Measurements from ENCODE around the gene DMRTB1. TPM values are rescaled to one million over a fixed set of nuclear protein-coding genes. Genes with fewer than 3 reads are reported as not detected.

DMRTB1 gene
- total RNA-seq, 4 donors from 2014 or later = not detected

DNA sequence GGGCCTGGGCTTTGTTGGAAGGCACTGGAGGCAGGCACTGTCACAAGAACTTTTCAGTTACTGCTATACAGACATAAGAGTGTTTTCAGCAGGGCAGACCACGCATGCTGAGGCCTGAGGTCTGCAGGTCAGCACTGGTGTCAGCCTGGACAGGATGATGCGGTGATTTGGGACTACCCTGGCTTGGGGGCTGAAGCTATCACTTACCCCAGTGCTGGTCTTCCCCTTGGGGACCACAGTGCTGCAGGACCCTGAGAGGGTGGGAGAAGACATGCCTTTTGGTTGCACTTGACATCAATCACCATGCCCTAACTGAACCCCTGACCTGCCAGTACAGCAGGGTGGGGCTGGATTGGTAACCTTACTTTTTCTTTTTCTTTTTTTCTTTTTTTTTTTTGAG, 9.2 kb downstream of the DMRTB1 start:
- TF ChIP-seq POLR2A (IDR thresholded peaks at IDR 0.05) = no peak
- TF ChIP-seq, protein P1, sequence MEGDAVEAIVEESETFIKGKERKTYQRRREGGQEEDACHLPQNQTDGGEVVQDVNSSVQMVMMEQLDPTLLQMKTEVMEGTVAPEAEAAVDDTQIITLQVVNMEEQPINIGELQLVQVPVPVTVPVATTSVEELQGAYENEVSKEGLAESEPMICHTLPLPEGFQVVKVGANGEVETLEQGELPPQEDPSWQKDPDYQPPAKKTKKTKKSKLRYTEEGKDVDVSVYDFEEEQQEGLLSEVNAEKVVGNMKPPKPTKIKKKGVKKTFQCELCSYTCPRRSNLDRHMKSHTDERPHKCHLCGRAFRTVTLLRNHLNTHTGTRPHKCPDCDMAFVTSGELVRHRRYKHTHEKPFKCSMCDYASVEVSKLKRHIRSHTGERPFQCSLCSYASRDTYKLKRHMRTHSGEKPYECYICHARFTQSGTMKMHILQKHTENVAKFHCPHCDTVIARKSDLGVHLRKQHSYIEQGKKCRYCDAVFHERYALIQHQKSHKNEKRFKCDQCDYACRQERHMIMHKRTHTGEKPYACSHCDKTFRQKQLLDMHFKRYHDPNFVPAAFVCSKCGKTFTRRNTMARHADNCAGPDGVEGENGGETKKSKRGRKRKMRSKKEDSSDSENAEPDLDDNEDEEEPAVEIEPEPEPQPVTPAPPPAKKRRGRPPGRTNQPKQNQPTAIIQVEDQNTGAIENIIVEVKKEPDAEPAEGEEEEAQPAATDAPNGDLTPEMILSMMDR (IDR thresholded peaks at IDR 0.05) = no peak
- Histone ChIP-seq H3K4me1 (no peaks in the 10 kb centered on the region), H3K27ac (no peak overlapping the region), H3K9me3 (no peaks in the 10 kb centered on the region), H3K36me3 (no peaks in the 10 kb centered on the region), H3K27me3 (no peaks in the 10 kb centered on the region), H3K4me3 (no peak overlapping the region)
- peak in 1 of 3 donors; percentile 1 for DNase-seq

DNA sequence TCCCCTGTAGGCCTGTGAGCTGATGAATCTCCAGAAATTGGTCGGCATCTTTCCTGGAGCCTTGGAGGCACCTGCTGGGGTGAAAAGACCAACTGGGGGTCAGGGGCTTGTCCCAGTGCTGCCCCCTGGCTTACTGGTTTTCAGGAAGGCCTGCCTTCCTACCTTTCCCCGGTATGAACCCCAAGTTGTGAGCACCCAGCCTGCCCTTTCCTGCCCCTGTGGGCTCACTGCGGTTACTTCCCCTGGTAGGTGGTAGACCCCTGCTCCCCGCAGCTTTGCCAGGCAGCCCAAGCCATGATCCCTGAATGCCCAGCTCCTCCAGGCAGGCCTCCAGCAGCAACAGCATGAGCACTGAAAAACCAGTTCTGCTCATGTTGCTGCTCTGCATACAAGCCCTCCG, 10.2 kb downstream of the DMRTB1 start:
- H3K4me1 ChIP-seq = no peaks in the 10 kb centered on the region
- DNase-seq = no peak
- TF ChIP-seq POLR2A (IDR thresholded peaks at IDR 0.05) = no peak
- TF ChIP-seq, protein P1 (IDR thresholded peaks at IDR 0.05) = no peak
- no peaks in the 10 kb centered on the region for H3K9me3 ChIP-seq
- H3K36me3 ChIP-seq = no peaks in the 10 kb centered on the region
- H3K27ac ChIP-seq = no peak overlapping the region
- H3K27me3 ChIP-seq = no peaks in the 10 kb centered on the region
- H3K4me3 ChIP-seq = no peak overlapping the region

DNA sequence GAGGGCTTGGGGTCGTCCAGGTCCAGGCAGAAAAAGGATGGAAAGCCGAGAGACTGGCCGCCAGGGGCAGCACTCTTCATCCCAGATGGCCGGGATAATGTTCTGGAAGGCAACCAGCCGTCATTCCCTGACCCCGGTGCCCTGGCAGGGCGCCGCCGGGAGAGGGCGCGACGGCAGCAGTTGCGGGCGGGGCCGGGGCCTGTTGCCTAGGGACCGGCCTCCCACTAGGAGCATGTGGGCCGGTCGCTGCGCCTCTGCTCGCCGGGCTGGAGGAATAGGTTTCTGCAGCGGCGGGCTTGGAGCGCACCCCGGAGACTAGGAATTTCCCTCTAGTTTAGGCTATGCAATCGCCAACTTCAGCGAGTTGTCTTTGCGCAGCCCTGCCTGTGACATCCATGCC, 11.0 kb downstream of the DMRTB1 start:
- Histone ChIP-seq H3K4me1 (no peaks in the 10 kb centered on the region), H3K9me3 (no peaks in the 10 kb centered on the region), H3K27ac (no peak overlapping the region), H3K4me3 (no peak overlapping the region), H3K27me3 (no peaks in the 10 kb centered on the region), H3K36me3 (no peaks in the 10 kb centered on the region)
- TF ChIP-seq POLR2A (IDR thresholded peaks at IDR 0.05) = no peak
- TF ChIP-seq, protein P1 (IDR thresholded peaks at IDR 0.05) = peak in 4 of 6 experiments; percentile 46 to 64 (median 54)
- DNase-seq = peak; percentile 18 to 77 (median 62)

DNA sequence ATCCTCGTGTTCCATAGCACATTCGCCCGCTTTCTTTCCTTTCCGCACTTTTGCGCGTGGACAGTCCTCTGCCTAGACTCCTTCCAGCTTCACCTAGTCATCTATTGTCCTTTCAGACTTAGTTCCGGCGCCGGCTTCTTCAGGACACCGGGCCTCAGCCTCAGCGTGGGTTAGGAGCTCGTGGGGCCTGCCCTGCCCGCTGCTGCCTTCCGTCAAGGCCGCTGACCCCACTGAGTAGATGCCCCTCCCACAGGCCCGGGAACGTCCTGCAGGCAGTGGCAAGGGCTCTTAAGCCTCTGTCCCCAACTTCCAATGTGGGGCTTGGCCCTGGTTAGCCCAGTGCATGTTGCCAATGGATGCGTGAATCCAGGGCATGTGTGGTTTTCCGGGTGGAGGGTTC, 11.4 kb downstream of the DMRTB1 start:
- Histone ChIP-seq H3K4me3 (no peak overlapping the region), H3K27ac (no peak overlapping the region), H3K36me3 (no peaks in the 10 kb centered on the region), H3K9me3 (no peaks in the 10 kb centered on the region), H3K4me1 (no peaks in the 10 kb centered on the region), H3K27me3 (no peaks in the 10 kb centered on the region)
- no peak for TF ChIP-seq POLR2A (IDR thresholded peaks at IDR 0.05)
- TF ChIP-seq, protein P1 (IDR thresholded peaks at IDR 0.05) = no peak
- DNase-seq = no peak

DNA sequence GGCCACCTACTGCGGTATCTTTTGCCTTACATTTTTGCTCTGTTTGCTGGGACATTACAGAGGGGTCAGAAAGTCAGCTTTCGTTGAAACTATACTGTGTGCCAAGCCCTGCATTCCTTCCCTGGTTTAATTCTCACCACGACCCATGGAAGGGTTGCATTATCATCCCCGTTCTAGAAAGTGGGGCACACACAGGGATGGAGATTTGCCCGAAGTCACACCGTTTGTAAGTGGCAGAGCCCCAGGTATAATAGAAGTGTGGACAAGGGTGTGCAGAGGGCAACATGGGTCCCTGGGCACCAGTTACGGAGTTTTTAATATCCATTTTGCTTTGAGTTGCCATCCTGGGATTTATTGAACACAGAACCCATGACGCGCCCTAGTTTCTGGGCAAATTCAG, 11.8 kb downstream of the DMRTB1 start:
- no peak overlapping the region for H3K27ac ChIP-seq

More for the DNA sequence above, 11.8 kb downstream of the DMRTB1 start:
- Histone ChIP-seq H3K4me1 (no peaks in the 10 kb centered on the region), H3K4me3 (no peak overlapping the region), H3K27me3 (no peaks in the 10 kb centered on the region), H3K36me3 (no peaks in the 10 kb centered on the region), H3K9me3 (no peaks in the 10 kb centered on the region)
- TF ChIP-seq, protein P1 (IDR thresholded peaks at IDR 0.05) = no peak
- TF ChIP-seq POLR2A (IDR thresholded peaks at IDR 0.05) = no peak
- no peak for DNase-seq

All from Peyer's patch (tissue), 4 donors.